Cardiac fibroblast (primary cell): ENCODE data around the gene SNAI1.

Experiments
- DNase-seq, 2 donors: peaks; one replicate each; pipeline versions ENCODE4 v3.0.0 to v3.0.0-alpha.2; 2010; ENCODE audit warnings: low read depth in 2 of 2
- H3K4me3 ChIP-seq, 2 donors: replicated peaks in 1 of 2; 1 replicate in 1 of 2; 2 replicates in 1 of 2; pipeline ENCODE4 v1.5.1; 2011; ENCODE audit warnings: low read depth in 2 of 2, low read length in 2 of 2, mild to moderate bottlenecking in 2 of 2, moderate library complexity in 1 of 2
- CTCF ChIP-seq: IDR thresholded peaks from one replicate; pipeline ENCODE4 v1.5.1; 2011; ENCODE audit warnings: low read depth, mild to moderate bottlenecking, low read length, inconsistent platforms

The SNAI1 gene

GRCh38 chr20:50037575-50037974 is 54.8 kb downstream of the SNAI1 start:
- no peak for DNase-seq
- no peak for TF ChIP-seq CTCF
- H3K4me3 ChIP-seq = no peak overlapping the region

DNA sequence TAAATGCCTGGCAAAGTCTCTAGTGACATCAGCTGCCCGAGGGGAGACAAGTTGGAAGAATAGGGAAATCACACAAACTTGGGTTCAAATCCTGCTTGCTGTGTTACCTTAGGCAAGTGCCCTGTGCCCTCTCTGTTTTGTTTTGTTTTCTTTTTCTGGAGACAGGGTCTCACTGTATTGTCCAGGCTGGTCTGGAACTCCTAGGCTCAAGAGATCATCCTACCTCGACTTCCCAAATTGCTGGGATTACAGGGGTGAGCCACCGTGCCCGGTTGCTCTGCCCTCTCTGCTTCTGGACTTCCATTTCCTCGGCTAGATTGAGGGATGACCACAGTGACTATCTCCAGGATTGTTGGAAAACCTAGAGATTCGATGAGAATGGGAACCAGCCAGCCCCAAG is 55.4 kb downstream of the SNAI1 start:
- DNase-seq = no peak
- no peak for TF ChIP-seq CTCF
- no peak overlapping the region for H3K4me3 ChIP-seq
